Type B pancreatic cell (in vitro differentiated cells): ENCODE data around the gene CEP162. TPM values are rescaled to one million over a fixed set of nuclear protein-coding genes. Genes with fewer than 3 reads are reported as not detected.

Source experiments
- DNase-seq: peaks from one replicate; pipeline ENCODE4 v3.0.0; 2021; ENCODE audit warnings: mixed read lengths; ENCODE audit not compliant: unreplicated experiment; ENCODE audit errors: extremely low spot score
- H3K27ac Mint-ChIP-seq: 2 replicates; pipeline ENCODE4 v1.8.0; 2021; ENCODE audit warnings: mild to moderate bottlenecking, mixed read lengths
- H3K27me3 Mint-ChIP-seq: 2 replicates; pipeline ENCODE4 v1.8.0; 2021; ENCODE audit warnings: mixed read lengths
- H3K36me3 Mint-ChIP-seq: 2 replicates; pipeline ENCODE4 v1.8.0; 2021; ENCODE audit warnings: mixed read lengths
- H3K4me1 Mint-ChIP-seq: one replicate; pipeline ENCODE4 v1.8.0; 2021; ENCODE audit warnings: mixed read lengths; ENCODE audit not compliant: unreplicated experiment
- H3K4me3 Mint-ChIP-seq: 2 replicates; pipeline ENCODE4 v1.8.0; 2021; ENCODE audit warnings: mild to moderate bottlenecking, mixed read lengths
- H3K9me3 Mint-ChIP-seq: 2 replicates; pipeline ENCODE4 v1.8.0; 2021; ENCODE audit warnings: mixed read lengths
- total RNA-seq: library from RNA; stranded (reverse); gene quantifications from 2 replicates; pipeline ENCODE4 v1.2.1, GENCODE V29; 2021; ENCODE audit warnings: low replicate concordance
- TF ChIP-seq, protein P1 (sequence below): fragments of 200-600 bp; sonication (generic); conservative IDR thresholded peaks from 2 replicates; pipeline ENCODE4 v1.5.0; 2021; ENCODE audit warnings: antibody characterized with exemption, mild to moderate bottlenecking

CEP162 gene
- total RNA-seq, 1 donor from 2014 or later, result 17.2 TPM

DNA sequence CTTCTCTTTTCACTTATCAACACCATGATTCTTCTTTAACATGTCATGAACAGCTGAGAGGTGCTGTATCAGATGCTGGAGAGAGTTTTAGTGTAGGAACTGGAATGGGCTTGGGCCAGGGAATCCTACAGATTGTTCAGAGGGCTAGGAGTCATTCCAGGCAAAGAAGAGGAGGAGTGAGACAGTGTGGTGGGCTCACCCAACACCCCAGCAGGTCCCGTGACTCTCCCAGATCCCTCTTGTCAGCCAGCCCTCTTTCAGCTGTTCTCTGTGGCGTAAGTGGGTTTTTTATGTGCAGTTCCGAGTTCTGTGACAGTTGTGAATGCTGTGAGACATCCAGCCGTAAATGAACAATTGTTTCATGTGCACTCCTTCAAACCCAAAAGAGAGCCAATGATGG is 31.4 kb upstream of the CEP162 start:
- no peak for DNase-seq
- Mint-ChIP-seq H3K27me3 (peaks cover 3% of the 10 kb centered on the region), H3K9me3 (no peaks in the 10 kb centered on the region), H3K4me1 (peaks cover 18% of the 10 kb centered on the region), H3K4me3 (no peak overlapping the region), H3K36me3 (no peaks in the 10 kb centered on the region), H3K27ac (no peak overlapping the region)
- TF ChIP-seq, protein P1, sequence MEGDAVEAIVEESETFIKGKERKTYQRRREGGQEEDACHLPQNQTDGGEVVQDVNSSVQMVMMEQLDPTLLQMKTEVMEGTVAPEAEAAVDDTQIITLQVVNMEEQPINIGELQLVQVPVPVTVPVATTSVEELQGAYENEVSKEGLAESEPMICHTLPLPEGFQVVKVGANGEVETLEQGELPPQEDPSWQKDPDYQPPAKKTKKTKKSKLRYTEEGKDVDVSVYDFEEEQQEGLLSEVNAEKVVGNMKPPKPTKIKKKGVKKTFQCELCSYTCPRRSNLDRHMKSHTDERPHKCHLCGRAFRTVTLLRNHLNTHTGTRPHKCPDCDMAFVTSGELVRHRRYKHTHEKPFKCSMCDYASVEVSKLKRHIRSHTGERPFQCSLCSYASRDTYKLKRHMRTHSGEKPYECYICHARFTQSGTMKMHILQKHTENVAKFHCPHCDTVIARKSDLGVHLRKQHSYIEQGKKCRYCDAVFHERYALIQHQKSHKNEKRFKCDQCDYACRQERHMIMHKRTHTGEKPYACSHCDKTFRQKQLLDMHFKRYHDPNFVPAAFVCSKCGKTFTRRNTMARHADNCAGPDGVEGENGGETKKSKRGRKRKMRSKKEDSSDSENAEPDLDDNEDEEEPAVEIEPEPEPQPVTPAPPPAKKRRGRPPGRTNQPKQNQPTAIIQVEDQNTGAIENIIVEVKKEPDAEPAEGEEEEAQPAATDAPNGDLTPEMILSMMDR, result no peak

- peaks cover 18% of the 10 kb centered on the region for H3K4me1 Mint-ChIP-seq
- no peak overlapping the region for H3K27ac Mint-ChIP-seq
- TF ChIP-seq, protein P1, result no peak
- no peak for DNase-seq
- no peak overlapping the region for H3K4me3 Mint-ChIP-seq
- H3K9me3 Mint-ChIP-seq, result no peaks in the 10 kb centered on the region
- H3K36me3 Mint-ChIP-seq, result no peaks in the 10 kb centered on the region
- peaks cover 3% of the 10 kb centered on the region for H3K27me3 Mint-ChIP-seq
Observed at GRCh38 chr6:84258268-84258667, 30.8 kb upstream of the CEP162 start.

DNA sequence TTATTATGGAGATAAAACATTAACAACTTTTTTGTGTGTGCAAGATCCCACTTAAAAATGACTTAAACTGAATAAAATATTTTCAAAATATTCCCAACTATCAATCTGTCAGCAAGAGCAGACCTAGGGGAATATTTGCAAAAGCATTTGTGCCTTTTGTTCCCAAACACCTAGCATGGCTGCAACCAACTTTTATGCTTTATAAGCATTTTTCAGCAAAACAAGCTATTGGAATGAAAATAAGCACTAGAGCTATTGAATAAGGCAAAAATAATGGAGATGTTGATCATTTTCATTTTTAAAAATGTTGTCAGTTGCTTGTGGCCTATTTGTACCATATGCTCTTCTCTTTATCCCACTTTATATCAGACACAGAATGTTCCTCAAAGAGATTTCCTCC is 28.2 kb upstream of the CEP162 start:
- no peak overlapping the region for H3K4me3 Mint-ChIP-seq
- no peak for DNase-seq
- TF ChIP-seq, protein P1, result no peak
- no peaks in the 10 kb centered on the region for H3K9me3 Mint-ChIP-seq
- H3K36me3 Mint-ChIP-seq, result no peaks in the 10 kb centered on the region
- peaks cover 18% of the 10 kb centered on the region for H3K4me1 Mint-ChIP-seq
- no peak overlapping the region for H3K27ac Mint-ChIP-seq
- peaks cover 7% of the 10 kb centered on the region for H3K27me3 Mint-ChIP-seq

DNA sequence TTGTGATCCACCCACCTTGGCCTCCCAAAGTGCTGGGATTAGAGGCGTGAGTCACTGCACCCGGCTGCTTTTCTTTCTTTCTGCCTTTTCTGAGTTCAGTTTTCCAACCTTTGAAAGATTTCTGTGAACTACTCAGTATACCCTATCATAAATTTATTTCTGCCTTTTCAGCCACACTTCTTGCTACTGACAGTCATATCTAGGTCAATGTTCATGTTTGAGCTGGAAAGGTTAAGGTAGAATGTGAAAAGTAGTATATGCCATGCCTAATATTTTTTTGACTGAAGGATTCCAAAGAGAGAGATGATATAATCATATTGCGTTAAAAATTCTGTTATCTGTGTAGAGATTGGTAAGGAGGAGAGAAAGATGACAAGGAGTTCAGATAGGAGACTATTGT is 25.9 kb upstream of the CEP162 start:
- TF ChIP-seq, protein P1, result no peak
- H3K4me1 Mint-ChIP-seq, result peaks cover 11% of the 10 kb centered on the region
- H3K9me3 Mint-ChIP-seq, result no peaks in the 10 kb centered on the region
- peaks cover 7% of the 10 kb centered on the region for H3K27me3 Mint-ChIP-seq
- no peaks in the 10 kb centered on the region for H3K36me3 Mint-ChIP-seq
- no peak for DNase-seq
- H3K4me3 Mint-ChIP-seq, result no peak overlapping the region
- H3K27ac Mint-ChIP-seq, result no peak overlapping the region

DNA sequence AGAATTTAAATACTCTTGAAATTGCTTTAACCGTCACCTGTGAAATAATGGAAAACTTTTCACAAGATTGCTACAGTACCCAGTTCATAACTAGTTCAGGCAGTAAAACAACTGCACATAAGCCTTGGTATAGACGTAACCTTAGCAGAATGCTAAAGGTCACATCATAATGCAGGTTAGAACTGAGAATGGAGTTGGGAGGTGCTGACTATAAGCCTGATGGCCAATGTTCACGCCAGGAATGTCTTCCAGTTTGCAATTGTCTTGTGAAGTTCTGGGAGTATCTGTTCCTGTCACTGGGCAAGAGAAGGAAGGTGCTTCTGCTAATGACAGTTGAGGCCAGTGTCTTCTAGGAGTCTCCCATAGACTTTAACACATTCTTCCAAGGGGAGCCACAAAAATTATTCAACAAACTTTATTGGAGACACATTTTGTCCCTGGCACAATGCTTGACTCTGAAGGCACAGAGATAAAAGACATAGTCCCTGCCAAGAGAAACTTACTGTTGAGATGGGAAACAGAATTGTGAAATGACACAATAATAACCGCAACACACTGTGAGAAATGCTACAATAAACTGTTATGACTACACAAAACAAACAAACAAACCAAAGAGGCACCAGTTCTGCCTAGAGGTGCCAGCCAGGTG is 24.6 kb upstream of the CEP162 start:
- Mint-ChIP-seq H3K27ac (no peak overlapping the region), H3K36me3 (no peaks in the 10 kb centered on the region), H3K27me3 (peaks cover 7% of the 10 kb centered on the region), H3K9me3 (no peaks in the 10 kb centered on the region), H3K4me1 (peaks cover 4% of the 10 kb centered on the region), H3K4me3 (no peak overlapping the region)
- no peak for DNase-seq
- TF ChIP-seq, protein P1, result no peak
